Smooth muscle cell (in vitro differentiated cells): ENCODE measurements around the gene TFCP2L1. TPM values are rescaled to one million over a fixed set of nuclear protein-coding genes. Genes with fewer than 3 reads are reported as not detected.

Source experiments
- DNase-seq: peaks from one replicate; lab custom pipeline; 2025; ENCODE audit not compliant: unreplicated experiment; lab: John Stamatoyannopoulos, UW
- H2AFZ ChIP-seq: fragments of 200-600 bp; sonication (generic); 2 replicates; pipeline ENCODE4 v1.6.0; 2016; ENCODE audit warnings: antibody characterized with exemption, low read depth, mild to moderate bottlenecking
- H3F3A ChIP-seq: fragments of 200-600 bp; sonication (generic); 2 replicates; pipeline ENCODE4 v1.6.0; 2017; ENCODE audit warnings: antibody characterized with exemption, low read depth
- H3K27ac ChIP-seq: fragments of 200-600 bp; sonication (generic); 2 replicates; pipeline ENCODE4 v1.5.1; 2016; ENCODE audit warnings: low read depth, mild to moderate bottlenecking
- H3K27me3 ChIP-seq: fragments of 200-600 bp; sonication (generic); 2 replicates; pipeline ENCODE4 v1.6.1; 2016; ENCODE audit warnings: low read depth, mild to moderate bottlenecking
- H3K36me3 ChIP-seq: fragments of 200-600 bp; sonication (generic); 2 replicates; pipeline ENCODE4 v1.5.1; 2016; ENCODE audit warnings: low read depth
- H3K4me1 ChIP-seq: fragments of 200-600 bp; sonication (generic); 2 replicates; pipeline ENCODE4 v1.5.1; 2016; ENCODE audit warnings: low read depth
- H3K4me2 ChIP-seq: fragments of 200-600 bp; sonication (generic); 2 replicates; pipeline ENCODE4 v1.6.0; 2016; ENCODE audit warnings: mild to moderate bottlenecking
- H3K4me3 ChIP-seq: fragments of 200-600 bp; sonication (generic); 2 replicates; pipeline ENCODE4 v1.5.1; 2016; ENCODE audit warnings: mild to moderate bottlenecking
- H3K79me2 ChIP-seq: fragments of 200-600 bp; sonication (generic); 2 replicates; pipeline ENCODE4 v1.6.0; 2016; ENCODE audit warnings: low read depth, mild to moderate bottlenecking
- H3K9ac ChIP-seq: fragments of 200-600 bp; sonication (generic); 2 replicates; pipeline ENCODE4 v1.6.0; 2016; ENCODE audit warnings: low read depth
- H3K9me3 ChIP-seq: fragments of 200-600 bp; sonication (generic); replicated peaks from 2 replicates; pipeline ENCODE4 v1.5.1; 2016; ENCODE audit warnings: low read depth
- H4K20me1 ChIP-seq: fragments of 200-600 bp; sonication (generic); 2 replicates; pipeline ENCODE4 v1.6.0; 2016; ENCODE audit warnings: low read depth
- CTCF ChIP-seq: fragments of 200-600 bp; sonication (generic); IDR thresholded peaks from 2 replicates; pipeline ENCODE4 v1.5.1; 2017; ENCODE audit warnings: borderline replicate concordance, mild to moderate bottlenecking, antibody characterized with exemption; ENCODE audit not compliant: insufficient read depth, poor library complexity, severe bottlenecking
- WGBS: methylation state at CpG from one replicate; pipeline ENCODE4 v1.1.7; 2016; ENCODE audit warnings: low lambda C conversion rate; 5-methylcytosine and 5-hydroxymethylcytosine counted together
- polyA plus RNA-seq: library from polyadenylated mRNA; unstranded; fragments of >200 nt; fragmentation: Nextera tagmentation; extraction: Ambion mirVana; gene quantifications from 2 replicates; pipeline ENCODE4 v1.2.1, GENCODE V29; 2016
- total RNA-seq: library from RNA; depleted of rRNA; stranded (reverse); fragments of >200 nt; gene quantifications from 2 replicates; pipeline ENCODE4 v1.2.3, GENCODE V29; 2014

The TFCP2L1 gene
- total and polyA plus RNA-seq, 2 experiments from 2014 or later, result 0.13 TPM; not detected in 1

GRCh38 chr2:121253021-121253673 is 31.9 kb downstream of the TFCP2L1 start:
- Histone ChIP-seq H4K20me1 (no peaks in the 10 kb centered on the region), H3K36me3 (no peaks in the 10 kb centered on the region), H3K4me3 (no peak overlapping the region), H3K79me2 (no peaks in the 10 kb centered on the region), H3K4me1 (no peaks in the 10 kb centered on the region), H2AFZ (no peak overlapping the region), H3K9ac (no peak overlapping the region), H3K27ac (no peak overlapping the region), H3F3A (no peaks in the 10 kb centered on the region), H3K9me3 (no peaks in the 10 kb centered on the region), H3K27me3 (peaks cover 7% of the 10 kb centered on the region), H3K4me2 (no peak overlapping the region)
- no peak for DNase-seq
- whole genome bisulfite sequencing, result 96% methylated on average over 12 of the region's 12 CpGs
- no peak for TF ChIP-seq CTCF

GRCh38 chr2:121251497-121251896 is 33.5 kb downstream of the TFCP2L1 start:
- Histone ChIP-seq H3K36me3 (no peaks in the 10 kb centered on the region), H3K27ac (no peak overlapping the region), H3K79me2 (no peaks in the 10 kb centered on the region), H3K27me3 (peaks cover 7% of the 10 kb centered on the region), H2AFZ (no peak overlapping the region), H3K9me3 (no peaks in the 10 kb centered on the region), H3K4me1 (no peaks in the 10 kb centered on the region), H4K20me1 (no peaks in the 10 kb centered on the region), H3F3A (no peaks in the 10 kb centered on the region), H3K4me3 (no peak overlapping the region), H3K9ac (no peak overlapping the region), H3K4me2 (no peak overlapping the region)
- 94% methylated on average over 1 of the region's 1 CpG for WGBS
- TF ChIP-seq CTCF, result no peak
- no peak for DNase-seq

- no peak for DNase-seq
- no peaks in the 10 kb centered on the region for H3K79me2 ChIP-seq
- H3K27me3 ChIP-seq, result peaks cover 7% of the 10 kb centered on the region
- no peak overlapping the region for H2AFZ ChIP-seq
- no peak for TF ChIP-seq CTCF
- 92% methylated on average over 18 of the region's 18 CpGs for WGBS
- no peaks in the 10 kb centered on the region for H3K36me3 ChIP-seq
- no peaks in the 10 kb centered on the region for H4K20me1 ChIP-seq
- no peaks in the 10 kb centered on the region for H3F3A ChIP-seq
- no peak overlapping the region for H3K27ac ChIP-seq
- H3K9me3 ChIP-seq, result no peaks in the 10 kb centered on the region
- H3K4me3 ChIP-seq, result no peak overlapping the region
- H3K4me1 ChIP-seq, result no peaks in the 10 kb centered on the region
- no peak overlapping the region for H3K9ac ChIP-seq
- no peak overlapping the region for H3K4me2 ChIP-seq
Observed at GRCh38 chr2:121248766-121249343, 36.1 kb downstream of the TFCP2L1 start.

- whole genome bisulfite sequencing, result 86% methylated on average over 5 of the region's 5 CpGs
- Histone ChIP-seq H3K4me3 (no peak overlapping the region), H3K4me2 (no peak overlapping the region), H3K9me3 (no peaks in the 10 kb centered on the region), H3K36me3 (no peaks in the 10 kb centered on the region), H3K27me3 (peaks cover 7% of the 10 kb centered on the region), H3K27ac (no peak overlapping the region), H3K79me2 (no peaks in the 10 kb centered on the region), H3K4me1 (no peaks in the 10 kb centered on the region), H3K9ac (no peak overlapping the region), H4K20me1 (no peaks in the 10 kb centered on the region), H3F3A (no peaks in the 10 kb centered on the region), H2AFZ (no peak overlapping the region)
- no peak for TF ChIP-seq CTCF
- DNase-seq, result no peak
Observed at GRCh38 chr2:121247971-121248370, 37.0 kb downstream of the TFCP2L1 start.
